ENCODE results near the gene GAREM1.

- no peak for TF ChIP-seq CTCF (IDR thresholded peaks at IDR 0.05; ENCODE audit: low read depth, low read length)
- TF ChIP-seq EZH2phosphoT487 (IDR thresholded peaks at IDR 0.05; ENCODE audit: low read depth) = no peak
Measured at GRCh38 chr18:32335228-32335627, 135.5 kb downstream of the GAREM1 start.
